OCI-LY7 (cell line): ENCODE measurements around the gene CINP. TPM values are rescaled to one million over a fixed set of nuclear protein-coding genes. Genes with fewer than 3 reads are reported as not detected.

Experiments
- BruUV-seq: library from RNA; stranded (reverse); fragments of 400-500 nt; replicated peaks from 2 replicates; lab custom pipeline; 2021; lab: Mats Ljungman, UMichigan
- CTCF ChIA-PET: fragments of 300-600 bp; sonication (Branson Sonifier 250); formaldehyde crosslinking; loops from one replicate; lab custom pipeline; 2022; ENCODE audit warnings: antibody characterized with exemption; ENCODE audit not compliant: unreplicated experiment; lab: Charles Lee
- POLR2A ChIA-PET: fragments of 300-600 bp; sonication (Branson Sonifier 250); formaldehyde crosslinking; loops from one replicate; lab custom pipeline; 2022; ENCODE audit warnings: antibody characterized with exemption; lab: Charles Lee
- DNase-seq: peaks from one replicate; pipeline ENCODE4 v3.0.0-alpha.2; 2015; ENCODE audit warnings: low spot score
- H2AFZ ChIP-seq: fragments of 200-600 bp; sonication (generic), shearing (Covaris generic); 2 replicates; pipeline ENCODE4 v1.6.1; 2014; ENCODE audit warnings: mild to moderate bottlenecking, antibody characterized with exemption, low read length, moderate library complexity
- H3K27ac ChIP-seq: fragments of 200-600 bp; sonication (generic); 2 replicates; pipeline ENCODE4 v1.5.1; 2014; ENCODE audit warnings: mixed run types, low read depth, mild to moderate bottlenecking, moderate library complexity, low read length, inconsistent platforms; ENCODE audit not compliant: poor library complexity, severe bottlenecking
- H3K36me3 ChIP-seq: fragments of 200-600 bp; sonication (generic); 2 replicates; pipeline ENCODE4 v1.6.1; 2014; ENCODE audit warnings: mild to moderate bottlenecking, antibody characterized with exemption, low read length, moderate library complexity, mixed read lengths; ENCODE audit not compliant: insufficient read depth
- H3K4me1 ChIP-seq: fragments of 200-600 bp; sonication (generic); 2 replicates; pipeline ENCODE4 v1.5.1; 2014; ENCODE audit warnings: mild to moderate bottlenecking, low read length; ENCODE audit not compliant: insufficient read depth, poor library complexity, severe bottlenecking
- H3K4me2 ChIP-seq: fragments of 200-600 bp; sonication (generic); 2 replicates; pipeline ENCODE4 v1.6.1; 2014; ENCODE audit warnings: mild to moderate bottlenecking, low read length
- H3K4me3 ChIP-seq: fragments of 200-600 bp; sonication (generic); 2 replicates; pipeline ENCODE4 v1.5.1; 2014; ENCODE audit warnings: mild to moderate bottlenecking, low read depth, low read length; ENCODE audit not compliant: poor library complexity, severe bottlenecking
- H3K79me2 ChIP-seq: fragments of 200-600 bp; sonication (generic); 2 replicates; pipeline ENCODE4 v1.6.1; 2016; ENCODE audit warnings: low read depth, mild to moderate bottlenecking, low read length, moderate library complexity, mixed read lengths; ENCODE audit not compliant: insufficient read depth
- H3K9me2 ChIP-seq: fragments of 200-600 bp; sonication (generic); 2 replicates; pipeline ENCODE4 v1.6.1; 2016; ENCODE audit warnings: mild to moderate bottlenecking, low read length, mixed read lengths; ENCODE audit not compliant: insufficient read depth
- H3K9me3 ChIP-seq: fragments of 200-600 bp; sonication (generic); 2 replicates; pipeline ENCODE4 v1.6.1; 2014; ENCODE audit warnings: mild to moderate bottlenecking, mixed run types, low read length, mixed read lengths
- H4K20me1 ChIP-seq: fragments of 200-600 bp; sonication (generic); 2 replicates; pipeline ENCODE4 v1.6.1; 2014; ENCODE audit warnings: mild to moderate bottlenecking, antibody characterized with exemption, low read length, moderate library complexity, mixed read lengths; ENCODE audit not compliant: insufficient read depth
- CTCF ChIP-seq: fragments of 200-600 bp; sonication (generic); conservative IDR thresholded peaks from 2 replicates; pipeline ENCODE4 v1.5.1; 2014; ENCODE audit warnings: mild to moderate bottlenecking, antibody characterized with exemption, low read length, moderate library complexity, mixed read lengths
- EZH2phosphoT487 ChIP-seq: fragments of 200-600 bp; sonication (generic); IDR thresholded peaks from 2 replicates; pipeline ENCODE4 v1.6.1; 2018; ENCODE audit warnings: low read depth, borderline replicate concordance, mild to moderate bottlenecking, mixed run types, antibody characterized with exemption, low read length, moderate library complexity, mixed read lengths
- intact Hi-C: fragments of 100-400 bp; cut with micrococcal nuclease; formaldehyde crosslinking; loops from one replicate; pipeline ENCODE4 v1.10.0; 2022; ENCODE audit not compliant: unreplicated experiment
- total RNA-seq, 2 experiments: library from RNA; depleted of rRNA in 1 of 2; stranded (reverse); fragments of >200 nt in 1 of 2; shearing (Covaris generic) in 1 of 2; gene quantifications; 2 replicates each; pipeline ENCODE4 v1.2.3, GENCODE V29; 2014 to 2022

The CINP gene
- total RNA-seq, 2 experiments from 2014 or later = 28.2 to 29.8 TPM

GRCh38 chr14:102390064-102390855 lies 27.6 kb upstream of the CINP start:
- Histone ChIP-seq H3K4me1 (no peaks in the 10 kb centered on the region), H3K79me2 (no peaks in the 10 kb centered on the region), H3K36me3 (no peaks in the 10 kb centered on the region), H4K20me1 (no peaks in the 10 kb centered on the region), H3K27ac (no peak overlapping the region), H3K4me2 (no peak overlapping the region), H3K4me3 (no peak overlapping the region), H3K9me3 (no peaks in the 10 kb centered on the region), H2AFZ (no peak overlapping the region), H3K9me2 (no peaks in the 10 kb centered on the region)
- CTCF ChIA-PET = no interaction called here
- no TSS peak for BruUV-seq
- intact Hi-C loops = no loop called here
- DNase-seq = no peak
- POLR2A ChIA-PET = interaction anchor here (0.6 to 1.5 kb wide), 3 partner anchors 18 to 581 kb away, joined by 3 to 5 read pairs (median 3); no protein-coding TSS in a partner anchor
- TF ChIP-seq CTCF = no peak
- TF ChIP-seq EZH2phosphoT487 = no peak

GRCh38 chr14:102389246-102389645 lies 26.6 kb upstream of the CINP start:
- H4K20me1 ChIP-seq = no peaks in the 10 kb centered on the region
- H3K79me2 ChIP-seq = no peaks in the 10 kb centered on the region
- H3K9me3 ChIP-seq = no peaks in the 10 kb centered on the region
- H3K36me3 ChIP-seq = no peaks in the 10 kb centered on the region
- TF ChIP-seq CTCF = no peak
- TF ChIP-seq EZH2phosphoT487 = no peak
- DNase-seq = no peak
- no peak overlapping the region for H2AFZ ChIP-seq
- no peaks in the 10 kb centered on the region for H3K9me2 ChIP-seq
- no peak overlapping the region for H3K4me2 ChIP-seq
- no peaks in the 10 kb centered on the region for H3K4me1 ChIP-seq
- CTCF ChIA-PET = no interaction called here
- POLR2A ChIA-PET = interaction anchor here (0.6 to 1.2 kb wide), 4 partner anchors 9 to 19 kb away, joined by 3 to 6 read pairs (median 4); no protein-coding TSS in a partner anchor
- BruUV-seq = no TSS peak
- no peak overlapping the region for H3K27ac ChIP-seq
- intact Hi-C loops = no loop called here
- no peak overlapping the region for H3K4me3 ChIP-seq

GRCh38 chr14:102387086-102387485 lies 24.4 kb upstream of the CINP start:
- H3K36me3 ChIP-seq = no peaks in the 10 kb centered on the region
- no peak overlapping the region for H3K27ac ChIP-seq
- no TSS peak for BruUV-seq
- H3K79me2 ChIP-seq = no peaks in the 10 kb centered on the region
- intact Hi-C loops = no loop called here
- no peaks in the 10 kb centered on the region for H3K9me2 ChIP-seq
- no peaks in the 10 kb centered on the region for H4K20me1 ChIP-seq
- no peak overlapping the region for H2AFZ ChIP-seq
- POLR2A ChIA-PET = no interaction called here
- no peak for TF ChIP-seq EZH2phosphoT487
- no peak for TF ChIP-seq CTCF
- H3K4me2 ChIP-seq = no peak overlapping the region
- no peak for DNase-seq
- H3K4me3 ChIP-seq = no peak overlapping the region
- H3K9me3 ChIP-seq = no peaks in the 10 kb centered on the region
- no peaks in the 10 kb centered on the region for H3K4me1 ChIP-seq
- CTCF ChIA-PET = no interaction called here
